Measurements from ENCODE around the gene IL18BP. TPM values are rescaled to one million over a fixed set of nuclear protein-coding genes. Genes with fewer than 3 reads are reported as not detected.

Gene IL18BP
- total RNA-seq, 1 donor from 2014 or later, result 17.7 TPM

DNA sequence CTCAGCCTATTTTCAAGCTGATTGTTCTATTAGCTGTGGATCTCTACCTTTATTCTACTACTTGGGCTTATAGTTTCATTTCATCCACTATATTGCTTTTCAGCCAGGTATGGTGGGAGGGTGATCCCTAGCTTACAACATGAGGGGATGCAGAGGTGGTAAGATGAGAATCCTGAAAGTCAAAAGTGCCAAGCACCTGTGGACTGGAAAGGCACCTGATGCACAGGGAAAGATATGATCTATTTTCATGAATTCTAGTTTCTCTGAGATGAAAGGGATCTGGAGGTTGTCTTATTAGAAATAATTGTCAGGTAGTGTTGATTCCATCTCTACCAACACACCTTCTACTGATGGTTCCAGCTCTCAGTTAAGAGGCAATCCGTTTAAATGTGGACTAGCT lies 21.6 kb upstream of the IL18BP start:
- Mint-ChIP-seq H3K4me3 (ENCODE audit: unreplicated experiment) (no peak overlapping the region), H3K9me3 (ENCODE audit: unreplicated experiment) (no peaks in the 10 kb centered on the region), H3K36me3 (ENCODE audit: low read depth, unreplicated experiment) (no peaks in the 10 kb centered on the region), H3K27me3 (ENCODE audit: unreplicated experiment) (no peaks in the 10 kb centered on the region), H3K27ac (ENCODE audit: unreplicated experiment) (no peak overlapping the region), H3K4me1 (ENCODE audit: unreplicated experiment) (no peaks in the 10 kb centered on the region)
- TF ChIP-seq, protein P1, sequence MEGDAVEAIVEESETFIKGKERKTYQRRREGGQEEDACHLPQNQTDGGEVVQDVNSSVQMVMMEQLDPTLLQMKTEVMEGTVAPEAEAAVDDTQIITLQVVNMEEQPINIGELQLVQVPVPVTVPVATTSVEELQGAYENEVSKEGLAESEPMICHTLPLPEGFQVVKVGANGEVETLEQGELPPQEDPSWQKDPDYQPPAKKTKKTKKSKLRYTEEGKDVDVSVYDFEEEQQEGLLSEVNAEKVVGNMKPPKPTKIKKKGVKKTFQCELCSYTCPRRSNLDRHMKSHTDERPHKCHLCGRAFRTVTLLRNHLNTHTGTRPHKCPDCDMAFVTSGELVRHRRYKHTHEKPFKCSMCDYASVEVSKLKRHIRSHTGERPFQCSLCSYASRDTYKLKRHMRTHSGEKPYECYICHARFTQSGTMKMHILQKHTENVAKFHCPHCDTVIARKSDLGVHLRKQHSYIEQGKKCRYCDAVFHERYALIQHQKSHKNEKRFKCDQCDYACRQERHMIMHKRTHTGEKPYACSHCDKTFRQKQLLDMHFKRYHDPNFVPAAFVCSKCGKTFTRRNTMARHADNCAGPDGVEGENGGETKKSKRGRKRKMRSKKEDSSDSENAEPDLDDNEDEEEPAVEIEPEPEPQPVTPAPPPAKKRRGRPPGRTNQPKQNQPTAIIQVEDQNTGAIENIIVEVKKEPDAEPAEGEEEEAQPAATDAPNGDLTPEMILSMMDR (IDR thresholded peaks at IDR 0.05; ENCODE audit: unreplicated experiment), result no peak
- no peak for DNase-seq (ENCODE audit: low spot score)

GRCh38 chr11:71977743-71978418 lies 20.8 kb upstream of the IL18BP start:
- H3K27ac Mint-ChIP-seq (ENCODE audit: unreplicated experiment), result no peak overlapping the region
- DNase-seq (ENCODE audit: low spot score), result peak; percentile 53
- no peaks in the 10 kb centered on the region for H3K27me3 Mint-ChIP-seq (ENCODE audit: unreplicated experiment)
- H3K9me3 Mint-ChIP-seq (ENCODE audit: unreplicated experiment), result no peaks in the 10 kb centered on the region
- no peak overlapping the region for H3K4me3 Mint-ChIP-seq (ENCODE audit: unreplicated experiment)
- no peaks in the 10 kb centered on the region for H3K4me1 Mint-ChIP-seq (ENCODE audit: unreplicated experiment)
- TF ChIP-seq, protein P1 (IDR thresholded peaks at IDR 0.05; ENCODE audit: unreplicated experiment), result peak; percentile 65
- H3K36me3 Mint-ChIP-seq (ENCODE audit: low read depth, unreplicated experiment), result no peaks in the 10 kb centered on the region

DNA sequence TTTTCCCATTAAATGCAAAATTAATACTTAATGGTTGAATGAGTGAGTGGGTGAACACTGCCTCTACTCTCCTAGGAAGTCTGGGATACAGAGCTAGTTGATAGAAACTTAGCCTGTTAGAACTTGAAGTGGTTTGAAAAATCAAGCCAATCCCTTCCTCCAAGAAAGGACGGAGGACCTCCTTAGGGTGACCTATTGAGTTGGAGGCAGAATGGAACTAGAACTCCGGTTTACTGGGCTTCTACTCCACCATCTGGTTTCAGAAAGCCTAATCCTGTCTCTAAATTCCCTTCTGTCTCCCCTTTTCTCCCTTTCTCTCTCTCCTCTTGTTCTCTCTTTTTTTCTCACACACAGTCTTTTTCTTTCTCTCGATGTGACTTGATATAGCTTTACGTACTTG lies 19.6 kb upstream of the IL18BP start:
- H3K4me1 Mint-ChIP-seq (ENCODE audit: unreplicated experiment), result no peaks in the 10 kb centered on the region
- no peak overlapping the region for H3K27ac Mint-ChIP-seq (ENCODE audit: unreplicated experiment)
- peaks cover 6% of the 10 kb centered on the region for H3K36me3 Mint-ChIP-seq (ENCODE audit: low read depth, unreplicated experiment)
- TF ChIP-seq, protein P1 (IDR thresholded peaks at IDR 0.05; ENCODE audit: unreplicated experiment), result no peak
- no peaks in the 10 kb centered on the region for H3K27me3 Mint-ChIP-seq (ENCODE audit: unreplicated experiment)
- H3K9me3 Mint-ChIP-seq (ENCODE audit: unreplicated experiment), result no peaks in the 10 kb centered on the region
- no peak overlapping the region for H3K4me3 Mint-ChIP-seq (ENCODE audit: unreplicated experiment)
- DNase-seq (ENCODE audit: low spot score), result no peak

DNA sequence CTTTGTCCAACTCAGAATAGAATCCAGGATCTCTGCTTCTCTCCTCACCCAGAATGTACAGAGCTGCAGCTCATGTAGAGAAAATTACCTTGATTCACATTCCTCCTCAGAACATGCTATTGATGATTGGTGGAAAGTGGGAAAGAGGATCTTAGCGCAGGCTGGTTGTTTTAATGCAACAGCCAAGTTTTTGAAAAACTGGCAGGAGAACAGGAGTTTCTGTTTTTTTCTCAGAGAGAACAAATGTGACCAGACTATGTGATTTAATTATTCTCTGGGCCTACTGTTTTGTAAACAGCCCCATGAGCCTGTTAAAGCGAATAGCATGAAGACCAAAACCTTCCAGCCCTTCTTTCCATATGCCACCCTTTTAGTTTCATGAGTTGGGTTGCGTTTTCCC lies 19.1 kb upstream of the IL18BP start:
- TF ChIP-seq, protein P1 (IDR thresholded peaks at IDR 0.05; ENCODE audit: unreplicated experiment), result no peak
- Mint-ChIP-seq H3K36me3 (ENCODE audit: low read depth, unreplicated experiment) (peaks cover 6% of the 10 kb centered on the region), H3K4me1 (ENCODE audit: unreplicated experiment) (no peaks in the 10 kb centered on the region), H3K27ac (ENCODE audit: unreplicated experiment) (no peak overlapping the region), H3K9me3 (ENCODE audit: unreplicated experiment) (no peaks in the 10 kb centered on the region), H3K4me3 (ENCODE audit: unreplicated experiment) (no peak overlapping the region), H3K27me3 (ENCODE audit: unreplicated experiment) (no peaks in the 10 kb centered on the region)
- DNase-seq (ENCODE audit: low spot score), result no peak

DNA sequence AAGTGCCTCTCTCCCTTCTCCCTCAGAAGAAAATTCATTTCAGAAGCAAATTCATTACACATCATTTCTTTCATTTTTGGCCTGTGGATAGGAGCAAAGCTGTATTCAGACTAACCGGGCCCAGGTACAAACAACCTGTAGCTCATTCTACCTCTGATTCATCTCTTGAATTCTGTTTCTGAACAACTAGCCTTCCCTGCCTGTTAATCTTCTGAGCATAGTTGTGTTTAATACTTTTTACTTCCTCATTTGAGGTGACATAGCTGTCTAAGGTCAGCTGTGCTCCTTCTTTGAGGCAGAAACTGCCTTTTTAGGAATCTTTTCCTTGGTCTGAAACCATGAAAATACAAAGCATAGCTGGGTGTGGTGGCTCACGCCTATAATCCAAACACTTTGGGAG lies 12.6 kb upstream of the IL18BP start:
- Mint-ChIP-seq H3K36me3 (ENCODE audit: low read depth, unreplicated experiment) (peaks cover 6% of the 10 kb centered on the region), H3K9me3 (ENCODE audit: unreplicated experiment) (no peaks in the 10 kb centered on the region), H3K4me1 (ENCODE audit: unreplicated experiment) (no peaks in the 10 kb centered on the region), H3K4me3 (ENCODE audit: unreplicated experiment) (no peak overlapping the region), H3K27me3 (ENCODE audit: unreplicated experiment) (peaks cover 3% of the 10 kb centered on the region), H3K27ac (ENCODE audit: unreplicated experiment) (no peak overlapping the region)
- TF ChIP-seq, protein P1 (IDR thresholded peaks at IDR 0.05; ENCODE audit: unreplicated experiment), result no peak
- DNase-seq (ENCODE audit: low spot score), result no peak

Measured in endothelial cell (in vitro differentiated cells).